ENCODE data around the gene GTF2H4.

Gene GTF2H4

DNA sequence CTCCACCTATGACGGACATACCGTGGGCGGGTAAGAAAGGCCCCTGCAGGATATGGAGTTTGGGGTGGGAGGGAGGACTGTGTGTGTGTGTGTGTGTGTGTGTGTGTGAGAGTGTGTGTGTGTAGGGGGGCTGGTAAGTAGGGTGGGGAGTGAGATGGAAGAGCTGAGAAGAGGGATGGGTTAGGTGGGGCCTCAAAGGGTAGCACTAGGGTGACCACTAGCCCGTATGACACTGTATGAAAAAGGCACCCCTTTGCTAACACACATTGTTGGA lies 16.6 kb upstream of the GTF2H4 start:
- no peak overlapping the region for H3K4me3 ChIP-seq (ENCODE audit: low read length, poor library complexity, severe bottlenecking)
- H3K79me2 ChIP-seq (ENCODE audit: insufficient read depth, low read length), result no peaks in the 10 kb centered on the region
- H2AFZ ChIP-seq (ENCODE audit: low read length), result no peak overlapping the region
- no peaks in the 10 kb centered on the region for H3K36me3 ChIP-seq (ENCODE audit: insufficient read depth, low read length)
- no peaks in the 10 kb centered on the region for H3K9me2 ChIP-seq (replicated peaks; ENCODE audit: low read depth, low read length)
- no peaks in the 10 kb centered on the region for H3K27me3 ChIP-seq (ENCODE audit: insufficient read depth, low read length, poor library complexity, severe bottlenecking)
- H4K20me1 ChIP-seq (ENCODE audit: insufficient read depth, low read length, poor library complexity, severe bottlenecking), result no peaks in the 10 kb centered on the region
- no peak overlapping the region for H3K9ac ChIP-seq (ENCODE audit: low read depth, low read length, poor library complexity, severe bottlenecking)
- no peaks in the 10 kb centered on the region for H3K9me3 ChIP-seq (ENCODE audit: insufficient read depth, low read depth, low read length)
- TF ChIP-seq, protein P1, sequence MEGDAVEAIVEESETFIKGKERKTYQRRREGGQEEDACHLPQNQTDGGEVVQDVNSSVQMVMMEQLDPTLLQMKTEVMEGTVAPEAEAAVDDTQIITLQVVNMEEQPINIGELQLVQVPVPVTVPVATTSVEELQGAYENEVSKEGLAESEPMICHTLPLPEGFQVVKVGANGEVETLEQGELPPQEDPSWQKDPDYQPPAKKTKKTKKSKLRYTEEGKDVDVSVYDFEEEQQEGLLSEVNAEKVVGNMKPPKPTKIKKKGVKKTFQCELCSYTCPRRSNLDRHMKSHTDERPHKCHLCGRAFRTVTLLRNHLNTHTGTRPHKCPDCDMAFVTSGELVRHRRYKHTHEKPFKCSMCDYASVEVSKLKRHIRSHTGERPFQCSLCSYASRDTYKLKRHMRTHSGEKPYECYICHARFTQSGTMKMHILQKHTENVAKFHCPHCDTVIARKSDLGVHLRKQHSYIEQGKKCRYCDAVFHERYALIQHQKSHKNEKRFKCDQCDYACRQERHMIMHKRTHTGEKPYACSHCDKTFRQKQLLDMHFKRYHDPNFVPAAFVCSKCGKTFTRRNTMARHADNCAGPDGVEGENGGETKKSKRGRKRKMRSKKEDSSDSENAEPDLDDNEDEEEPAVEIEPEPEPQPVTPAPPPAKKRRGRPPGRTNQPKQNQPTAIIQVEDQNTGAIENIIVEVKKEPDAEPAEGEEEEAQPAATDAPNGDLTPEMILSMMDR (conservative IDR thresholded peaks at IDR 0.05; ENCODE audit: low read length), result no peak
- H3F3A ChIP-seq (ENCODE audit: low read depth), result no peaks in the 10 kb centered on the region
- no peaks in the 10 kb centered on the region for H3K4me1 ChIP-seq (ENCODE audit: insufficient read depth, low read length, poor library complexity, severe bottlenecking)
- no peak overlapping the region for H3K4me2 ChIP-seq (ENCODE audit: low read depth, low read length, poor library complexity, severe bottlenecking)

DNA sequence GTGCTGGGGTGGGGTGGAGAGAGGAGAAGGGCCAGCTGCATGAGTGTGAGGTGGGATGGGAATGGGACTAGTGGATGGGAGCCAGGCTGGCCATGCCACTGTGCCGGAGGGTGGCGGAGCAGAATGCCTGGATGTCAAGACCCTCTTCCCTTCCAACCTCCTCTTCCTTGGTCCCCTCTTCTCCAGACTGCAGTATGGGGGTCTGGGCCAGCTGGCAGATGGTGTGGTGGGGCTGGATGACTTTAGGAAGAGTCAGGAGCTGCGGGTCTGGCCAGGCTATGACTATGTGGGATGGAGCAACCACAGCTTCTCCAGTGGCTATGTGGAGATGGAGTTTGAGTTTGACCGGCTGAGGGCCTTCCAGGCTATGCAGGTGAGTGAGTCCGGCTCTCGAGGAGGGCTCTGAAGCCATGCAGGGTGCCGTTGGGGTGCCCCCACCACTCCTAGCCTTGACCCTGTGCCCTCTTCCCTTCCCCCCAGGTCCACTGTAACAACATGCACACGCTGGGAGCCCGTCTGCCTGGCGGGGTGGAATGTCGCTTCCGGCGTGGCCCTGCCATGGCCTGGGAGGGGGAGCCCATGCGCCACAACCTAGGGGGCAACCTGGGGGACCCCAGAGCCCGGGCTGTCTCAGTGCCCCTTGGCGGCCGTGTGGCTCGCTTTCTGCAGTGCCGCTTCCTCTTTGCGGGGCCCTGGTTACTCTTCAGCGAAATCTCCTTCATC lies 16.0 kb upstream of the GTF2H4 start:
- no peaks in the 10 kb centered on the region for H3K9me2 ChIP-seq (replicated peaks; ENCODE audit: low read depth, low read length)
- H4K20me1 ChIP-seq (ENCODE audit: insufficient read depth, low read length, poor library complexity, severe bottlenecking), result no peaks in the 10 kb centered on the region
- H2AFZ ChIP-seq (ENCODE audit: low read length), result no peak overlapping the region
- no peaks in the 10 kb centered on the region for H3K9me3 ChIP-seq (ENCODE audit: insufficient read depth, low read depth, low read length)
- H3K79me2 ChIP-seq (ENCODE audit: insufficient read depth, low read length), result no peaks in the 10 kb centered on the region
- no peak overlapping the region for H3K4me2 ChIP-seq (ENCODE audit: low read depth, low read length, poor library complexity, severe bottlenecking)
- no peak overlapping the region for H3K9ac ChIP-seq (ENCODE audit: low read depth, low read length, poor library complexity, severe bottlenecking)
- H3K4me3 ChIP-seq (ENCODE audit: low read length, poor library complexity, severe bottlenecking), result no peak overlapping the region
- no peaks in the 10 kb centered on the region for H3K27me3 ChIP-seq (ENCODE audit: insufficient read depth, low read length, poor library complexity, severe bottlenecking)
- H3K36me3 ChIP-seq (ENCODE audit: insufficient read depth, low read length), result no peaks in the 10 kb centered on the region
- TF ChIP-seq, protein P1 (conservative IDR thresholded peaks at IDR 0.05; ENCODE audit: low read length), result no peak
- TF ChIP-seq EZH2phosphoT487 (IDR thresholded peaks at IDR 0.05; ENCODE audit: borderline replicate concordance), result no peak
- H3K4me1 ChIP-seq (ENCODE audit: insufficient read depth, low read length, poor library complexity, severe bottlenecking), result no peaks in the 10 kb centered on the region
- H3F3A ChIP-seq (ENCODE audit: low read depth), result no peaks in the 10 kb centered on the region

DNA sequence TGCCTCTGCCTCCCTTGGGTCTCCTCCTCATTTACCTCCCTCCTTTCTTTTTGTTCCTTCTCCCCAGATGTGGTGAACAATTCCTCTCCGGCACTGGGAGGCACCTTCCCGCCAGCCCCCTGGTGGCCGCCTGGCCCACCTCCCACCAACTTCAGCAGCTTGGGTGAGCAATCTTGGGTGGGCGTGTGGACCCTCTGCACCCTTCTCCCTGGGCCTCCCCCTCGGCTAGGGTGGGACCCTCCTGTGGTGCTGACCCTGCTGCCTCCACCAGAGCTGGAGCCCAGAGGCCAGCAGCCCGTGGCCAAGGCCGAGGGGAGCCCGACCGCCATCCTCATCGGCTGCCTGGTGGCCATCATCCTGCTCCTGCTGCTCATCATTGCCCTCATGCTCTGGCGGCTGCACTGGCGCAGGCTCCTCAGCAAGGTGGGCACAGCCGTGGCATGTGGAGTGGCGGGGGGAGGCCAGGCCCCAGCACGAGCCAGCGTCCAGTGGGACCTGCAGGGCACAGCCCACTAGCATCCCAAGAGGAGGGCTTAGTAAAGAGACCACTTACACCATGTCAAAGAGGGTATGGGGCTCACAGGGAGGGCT lies 14.9 kb upstream of the GTF2H4 start:
- Histone ChIP-seq H4K20me1 (ENCODE audit: insufficient read depth, low read length, poor library complexity, severe bottlenecking) (no peaks in the 10 kb centered on the region), H2AFZ (ENCODE audit: low read length) (no peak overlapping the region), H3K9me2 (replicated peaks; ENCODE audit: low read depth, low read length) (no peaks in the 10 kb centered on the region), H3K4me1 (ENCODE audit: insufficient read depth, low read length, poor library complexity, severe bottlenecking) (no peaks in the 10 kb centered on the region), H3K79me2 (ENCODE audit: insufficient read depth, low read length) (no peaks in the 10 kb centered on the region), H3K9me3 (ENCODE audit: insufficient read depth, low read depth, low read length) (no peaks in the 10 kb centered on the region), H3K9ac (ENCODE audit: low read depth, low read length, poor library complexity, severe bottlenecking) (no peak overlapping the region), H3K4me2 (ENCODE audit: low read depth, low read length, poor library complexity, severe bottlenecking) (no peak overlapping the region), H3K27me3 (ENCODE audit: insufficient read depth, low read length, poor library complexity, severe bottlenecking) (no peaks in the 10 kb centered on the region), H3K4me3 (ENCODE audit: low read length, poor library complexity, severe bottlenecking) (no peak overlapping the region), H3K36me3 (ENCODE audit: insufficient read depth, low read length) (no peaks in the 10 kb centered on the region), H3F3A (ENCODE audit: low read depth) (no peaks in the 10 kb centered on the region)
- TF ChIP-seq, protein P1 (conservative IDR thresholded peaks at IDR 0.05; ENCODE audit: low read length), result peak; percentile 20; the same call in 1 of the 2 replicates
- no peak for TF ChIP-seq EZH2phosphoT487 (IDR thresholded peaks at IDR 0.05; ENCODE audit: borderline replicate concordance)

All from Loucy (cell line).